Brain microvascular endothelial cell (primary cell): Measurements from ENCODE around the gene WDR77.

ENCODE experiments used
- DNase-seq: peaks from one replicate; pipeline ENCODE4 v3.0.0-alpha.2; 2020
- H3K27ac ChIP-seq: fragments of 250-450 bp; sonication (Bioruptor Pico); 2 replicates; pipeline ENCODE4 v1.5.1; 2020; ENCODE audit warnings: mild to moderate bottlenecking, moderate library complexity
- H3K27me3 ChIP-seq: fragments of 250-450 bp; sonication (Bioruptor Pico); replicated peaks from 2 replicates; pipeline ENCODE4 v1.5.1; 2020; ENCODE audit warnings: mild to moderate bottlenecking
- H3K36me3 ChIP-seq: fragments of 250-450 bp; sonication (Bioruptor Pico); replicated peaks from 2 replicates; pipeline ENCODE4 v1.5.1; 2020; ENCODE audit warnings: mild to moderate bottlenecking
- H3K4me3 ChIP-seq: 2 replicates; pipeline ENCODE4 v1.5.1; 2011; ENCODE audit warnings: low read depth, mild to moderate bottlenecking, control low read depth, low read length, moderate library complexity
- in situ Hi-C: cut with HindIII; loops from 2 replicates; pipeline ENCODE4 v1.10.0; 2017; ENCODE audit warnings: low sequenced_read_pairs, low pct_ligation_motif_present
- TF ChIP-seq, protein P1 (sequence below): IDR thresholded peaks from 2 replicates; pipeline ENCODE4 v1.5.1; 2011; ENCODE audit warnings: low read depth, mild to moderate bottlenecking, moderate library complexity, low read length, control low read depth, inconsistent platforms; ENCODE audit errors: missing control alignments

WDR77 gene

GRCh38 chr1:111483166-111483565 lies 34.1 kb upstream of the WDR77 start:
- in situ Hi-C loops: no loop called here

DNA sequence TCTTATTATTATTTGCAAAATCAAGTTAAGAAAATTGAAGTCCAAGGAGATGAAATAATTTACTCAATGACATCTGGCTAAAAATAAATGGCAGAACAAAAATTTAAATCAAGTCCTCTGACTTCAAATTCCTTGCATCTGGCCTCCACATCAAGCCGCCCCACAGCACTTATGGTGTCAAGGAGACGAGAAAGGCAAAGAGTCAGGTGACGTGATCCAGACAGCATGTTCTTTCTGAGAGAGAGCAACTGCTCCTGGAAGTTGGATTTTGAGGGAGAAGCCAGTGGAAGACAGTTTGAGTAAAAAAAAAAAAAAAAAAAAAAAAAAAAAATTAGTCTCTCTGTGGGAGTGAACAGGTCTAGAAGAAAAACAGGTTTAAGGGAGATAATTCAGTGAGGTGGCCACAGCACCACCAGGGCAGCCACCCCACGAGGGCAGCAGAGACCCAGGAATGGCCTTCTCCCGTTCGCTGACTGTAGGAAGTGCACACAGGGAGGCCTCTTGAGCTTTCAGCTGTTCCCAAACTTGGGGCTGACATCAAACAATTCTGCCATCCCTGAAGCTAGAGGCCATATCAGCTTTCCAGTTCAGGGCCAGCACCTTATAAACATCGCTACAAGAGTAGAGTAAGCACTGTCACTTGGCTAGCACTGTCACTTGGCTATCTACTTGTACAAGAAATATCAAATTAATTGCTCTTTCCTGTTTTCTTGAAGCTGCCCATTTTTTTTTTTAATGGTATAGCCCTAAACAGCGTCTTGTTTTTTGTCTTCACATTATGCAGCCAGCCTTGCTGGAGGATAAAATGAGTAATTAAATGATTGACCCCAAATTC lies 32.5 kb upstream of the WDR77 start:
- Histone ChIP-seq H3K36me3 (no peaks in the 10 kb centered on the region), H3K27ac (no peak overlapping the region), H3K27me3 (no peaks in the 10 kb centered on the region)

More at GRCh38 chr1:111483166-111483565, 34.1 kb upstream of the WDR77 start:
- Histone ChIP-seq H3K4me3 (no peak overlapping the region), H3K36me3 (no peaks in the 10 kb centered on the region), H3K27ac (no peak overlapping the region), H3K27me3 (no peaks in the 10 kb centered on the region)
- TF ChIP-seq, protein P1, sequence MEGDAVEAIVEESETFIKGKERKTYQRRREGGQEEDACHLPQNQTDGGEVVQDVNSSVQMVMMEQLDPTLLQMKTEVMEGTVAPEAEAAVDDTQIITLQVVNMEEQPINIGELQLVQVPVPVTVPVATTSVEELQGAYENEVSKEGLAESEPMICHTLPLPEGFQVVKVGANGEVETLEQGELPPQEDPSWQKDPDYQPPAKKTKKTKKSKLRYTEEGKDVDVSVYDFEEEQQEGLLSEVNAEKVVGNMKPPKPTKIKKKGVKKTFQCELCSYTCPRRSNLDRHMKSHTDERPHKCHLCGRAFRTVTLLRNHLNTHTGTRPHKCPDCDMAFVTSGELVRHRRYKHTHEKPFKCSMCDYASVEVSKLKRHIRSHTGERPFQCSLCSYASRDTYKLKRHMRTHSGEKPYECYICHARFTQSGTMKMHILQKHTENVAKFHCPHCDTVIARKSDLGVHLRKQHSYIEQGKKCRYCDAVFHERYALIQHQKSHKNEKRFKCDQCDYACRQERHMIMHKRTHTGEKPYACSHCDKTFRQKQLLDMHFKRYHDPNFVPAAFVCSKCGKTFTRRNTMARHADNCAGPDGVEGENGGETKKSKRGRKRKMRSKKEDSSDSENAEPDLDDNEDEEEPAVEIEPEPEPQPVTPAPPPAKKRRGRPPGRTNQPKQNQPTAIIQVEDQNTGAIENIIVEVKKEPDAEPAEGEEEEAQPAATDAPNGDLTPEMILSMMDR: no peak
- DNase-seq: no peak

DNA sequence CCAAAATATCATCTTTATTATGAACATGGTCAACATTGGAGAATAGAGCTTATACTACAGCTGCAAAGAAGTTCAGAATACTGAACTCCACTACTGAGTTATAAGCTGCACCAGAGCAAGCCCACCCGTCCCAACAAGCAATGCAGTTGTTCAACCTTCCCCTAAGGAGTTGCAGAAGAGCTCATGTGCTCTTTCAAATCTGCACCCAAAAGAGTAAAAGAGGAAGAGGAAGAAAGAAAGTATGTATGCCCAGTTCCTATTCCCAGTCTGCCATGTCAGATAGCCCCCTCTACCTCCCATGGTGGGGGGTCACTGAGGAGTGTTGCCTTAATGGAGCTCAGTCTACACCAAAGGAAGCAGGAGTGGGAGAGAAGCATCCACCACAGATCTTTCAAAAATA lies 31.6 kb upstream of the WDR77 start:
- Histone ChIP-seq H3K27me3 (no peaks in the 10 kb centered on the region), H3K36me3 (no peaks in the 10 kb centered on the region), H3K27ac (no peak overlapping the region), H3K4me3 (no peak overlapping the region)
- no peak for DNase-seq
- in situ Hi-C loops: no loop called here
- TF ChIP-seq, protein P1: no peak

More for the DNA sequence above, 32.5 kb upstream of the WDR77 start:
- no peak overlapping the region for H3K4me3 ChIP-seq
- peak; percentile 49 for DNase-seq
- TF ChIP-seq, protein P1: peak; percentile 86
- in situ Hi-C loops: no loop called here

- TF ChIP-seq, protein P1: no peak
- H3K4me3 ChIP-seq: no peak overlapping the region
- no peak overlapping the region for H3K27ac ChIP-seq
- H3K27me3 ChIP-seq: no peaks in the 10 kb centered on the region
- in situ Hi-C loops: no loop called here
- H3K36me3 ChIP-seq: no peaks in the 10 kb centered on the region
- no peak for DNase-seq
Observed at GRCh38 chr1:111476761-111477309, 27.8 kb upstream of the WDR77 start.

- in situ Hi-C loops: no loop called here
- TF ChIP-seq, protein P1: no peak
- Histone ChIP-seq H3K36me3 (no peaks in the 10 kb centered on the region), H3K4me3 (no peak overlapping the region), H3K27ac (no peak overlapping the region), H3K27me3 (no peaks in the 10 kb centered on the region)
- no peak for DNase-seq
Observed at GRCh38 chr1:111476214-111476613, 27.2 kb upstream of the WDR77 start.
